HEK293T (cell line): ENCODE results near the gene NUMB.

ENCODE experiments used
- BHLHE40 ChIP-seq: fragments of 450-650 bp; IDR thresholded peaks from 2 replicates; pipeline ENCODE4 v1.6.1; 2016; ENCODE audit warnings: mild to moderate bottlenecking, moderate library complexity, borderline replicate concordance
- CTBP1 ChIP-seq: fragments of 450-650 bp; IDR thresholded peaks from 2 replicates; pipeline ENCODE4 v1.6.1; 2016; ENCODE audit warnings: borderline replicate concordance
- ELF4 ChIP-seq: fragments of 450-650 bp; IDR thresholded peaks from 2 replicates; pipeline ENCODE4 v1.6.1; 2017; ENCODE audit warnings: antibody characterized with exemption
- FOXK2 ChIP-seq: fragments of 450-650 bp; IDR thresholded peaks from 2 replicates; pipeline ENCODE4 v1.6.1; 2016; ENCODE audit warnings: mild to moderate bottlenecking
- FOXM1 ChIP-seq: fragments of 450-650 bp; IDR thresholded peaks from 2 replicates; pipeline ENCODE4 v1.6.1; 2017; ENCODE audit warnings: mild to moderate bottlenecking, borderline replicate concordance
- HDGF ChIP-seq: fragments of 450-650 bp; IDR thresholded peaks from 2 replicates; pipeline ENCODE4 v1.6.1; 2017; ENCODE audit warnings: antibody characterized with exemption, borderline replicate concordance
- L3MBTL2 ChIP-seq: fragments of 450-650 bp; conservative IDR thresholded peaks from 2 replicates; pipeline ENCODE4 v1.6.1; 2016; ENCODE audit warnings: mild to moderate bottlenecking
- PKNOX1 ChIP-seq: fragments of 450-650 bp; IDR thresholded peaks from 2 replicates; pipeline ENCODE4 v1.6.1; 2016
- SP1 ChIP-seq: fragments of 450-650 bp; IDR thresholded peaks from 2 replicates; pipeline ENCODE4 v1.6.1; 2017
- SUZ12 ChIP-seq: fragments of 450-650 bp; IDR thresholded peaks from 2 replicates; pipeline ENCODE4 v1.6.1; 2016; ENCODE audit warnings: mild to moderate bottlenecking
- TARDBP ChIP-seq: fragments of 450-650 bp; IDR thresholded peaks from 2 replicates; pipeline ENCODE4 v1.6.1; 2016
- ZNF384 ChIP-seq: fragments of 450-650 bp; IDR thresholded peaks from 2 replicates; pipeline ENCODE4 v1.6.1; 2016

DNA sequence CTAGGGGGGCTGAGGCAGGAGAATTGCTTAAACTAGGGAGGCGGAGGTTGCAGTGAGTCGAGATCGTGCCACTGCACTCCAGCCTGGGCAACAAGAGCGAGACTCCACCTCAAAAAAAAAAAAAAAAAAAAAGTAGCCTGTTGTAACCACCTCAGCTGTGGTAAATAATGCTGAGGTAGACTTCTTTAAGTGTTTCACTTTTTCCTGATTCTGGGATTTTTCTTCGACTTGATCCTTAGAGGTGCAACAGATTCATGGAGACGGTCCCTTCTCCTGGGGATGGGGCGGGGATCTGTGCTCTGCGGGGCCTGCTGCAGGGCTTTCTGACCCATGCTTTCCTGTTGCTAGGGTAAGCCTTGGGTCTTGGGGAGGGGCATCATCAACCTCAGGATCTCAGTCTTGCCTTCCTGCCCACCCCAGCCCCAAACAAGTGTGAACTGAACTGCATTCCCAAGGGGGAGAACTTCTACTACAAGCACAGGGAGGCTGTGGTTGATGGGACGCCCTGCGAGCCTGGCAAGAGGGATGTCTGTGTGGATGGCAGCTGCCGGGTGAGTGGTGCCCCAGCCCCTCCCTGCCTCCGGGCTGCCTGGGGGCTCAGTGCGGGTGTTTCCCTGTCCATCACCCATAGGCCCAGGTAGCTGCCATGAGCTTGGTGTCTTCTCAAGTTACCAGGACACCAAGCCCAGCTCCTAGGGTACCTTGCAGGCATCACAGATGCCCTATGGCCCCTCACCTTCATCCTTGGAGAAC lies 208.6 kb downstream of the NUMB start:
- no peak for TF ChIP-seq SP1
- no peak for TF ChIP-seq L3MBTL2
- no peak for TF ChIP-seq PKNOX1
- no peak for TF ChIP-seq HDGF
- no peak for TF ChIP-seq ELF4
- TF ChIP-seq FOXM1: no peak
- no peak for TF ChIP-seq BHLHE40
- no peak for TF ChIP-seq SUZ12
- no peak for TF ChIP-seq TARDBP
- TF ChIP-seq ZNF384: no peak
- TF ChIP-seq CTBP1: no peak
- no peak for TF ChIP-seq FOXK2
